ENCODE measurements around the gene RAB7A. TPM values are rescaled to one million over a fixed set of nuclear protein-coding genes. Genes with fewer than 3 reads are reported as not detected.
"Not testable (repeated sequence)": the region's sequence is repeated elsewhere in the genome, so short reads cannot be mapped to it uniquely, and the experiment has no call there.

RAB7A gene
- polyA plus RNA-seq, 12 donors, result 133 to 273 (median 151) TPM; not detected in 1

- no peak for DNase-seq
Observed at GRCh38 chr3:128746881-128747280, 20.9 kb downstream of the RAB7A start.

- DNase-seq, result no peak
Observed at GRCh38 chr3:128748557-128748956, 22.6 kb downstream of the RAB7A start.

- DNase-seq, result no peak
Observed at GRCh38 chr3:128749035-128749434, 23.1 kb downstream of the RAB7A start.

GRCh38 chr3:128749561-128749960 lies 23.6 kb downstream of the RAB7A start:
- not testable (repeated sequence) for DNase-seq

- DNase-seq, result no peak
Observed at GRCh38 chr3:128753715-128754114, 27.7 kb downstream of the RAB7A start.

GRCh38 chr3:128760042-128760441 lies 34.1 kb downstream of the RAB7A start:
- no peak for DNase-seq

GRCh38 chr3:128760881-128761280 lies 34.9 kb downstream of the RAB7A start:
- DNase-seq, result no peak

GRCh38 chr3:128761392-128761791 lies 35.4 kb downstream of the RAB7A start:
- DNase-seq, result no peak

- DNase-seq, result no peak
Observed at GRCh38 chr3:128763967-128764366, 38.0 kb downstream of the RAB7A start.

GRCh38 chr3:128764863-128765262 lies 38.9 kb downstream of the RAB7A start:
- no peak for DNase-seq

- DNase-seq, result no peak
Observed at GRCh38 chr3:128767094-128767750, 41.2 kb downstream of the RAB7A start.

- no peak for DNase-seq
Observed at GRCh38 chr3:128768471-128768870, 42.5 kb downstream of the RAB7A start.

GRCh38 chr3:128770387-128770786 lies 44.4 kb downstream of the RAB7A start:
- DNase-seq, result no peak

GRCh38 chr3:128773189-128773588 lies 47.2 kb downstream of the RAB7A start:
- not testable (repeated sequence) for DNase-seq

- not testable (repeated sequence) for DNase-seq
Observed at GRCh38 chr3:128773592-128773991, 47.6 kb downstream of the RAB7A start.

GRCh38 chr3:128775241-128775640 lies 49.3 kb downstream of the RAB7A start:
- no peak for DNase-seq

- DNase-seq, result no peak
Observed at GRCh38 chr3:128775906-128776542, 50.0 kb downstream of the RAB7A start.

- no peak for DNase-seq
Observed at GRCh38 chr3:128780101-128780837, 54.3 kb downstream of the RAB7A start.

- no peak for DNase-seq
Observed at GRCh38 chr3:128781164-128781563, 55.2 kb downstream of the RAB7A start.

- DNase-seq, result no peak
Observed at GRCh38 chr3:128782282-128783146, 56.5 kb downstream of the RAB7A start.

GRCh38 chr3:128783774-128784173 lies 57.8 kb downstream of the RAB7A start:
- DNase-seq, result no peak

GRCh38 chr3:128784232-128784631 lies 58.2 kb downstream of the RAB7A start:
- no peak for DNase-seq
